Spleen (tissue), 11 donors: ENCODE results near the gene LEP. TPM values are rescaled to one million over a fixed set of nuclear protein-coding genes. Genes with fewer than 3 reads are reported as not detected.

Source experiments
- DNase-seq: peaks from one replicate; pipeline ENCODE4 v3.0.0-alpha.2; 2020
- H3K27ac ChIP-seq, 8 donors: fragments of 200-600 bp; sonication (generic) in 7 of 8; 1 replicate in 4 of 8; 2 replicates in 4 of 8; pipeline versions ENCODE4 v1.5.0 to v1.8.0; 2016 to 2021; ENCODE audit warnings: inconsistent platforms in 4 of 8, mild to moderate bottlenecking in 4 of 8, moderate library complexity in 1 of 8
- H3K27me3 ChIP-seq, 7 donors: fragments of 200-600 bp; sonication (generic) in 6 of 7; replicated peaks in 1 of 7; 1 replicate in 4 of 7; 2 replicates in 3 of 7; pipeline versions ENCODE4 v1.5.0 to v1.8.0; 2016 to 2021; ENCODE audit warnings: inconsistent platforms in 3 of 7, mild to moderate bottlenecking in 1 of 7
- H3K36me3 ChIP-seq, 6 donors: fragments of 200-600 bp; sonication (generic) in 5 of 6; 1 replicate in 4 of 6; 2 replicates in 2 of 6; pipeline versions ENCODE4 v1.5.0 to v1.8.0; 2016 to 2021; ENCODE audit warnings: inconsistent platforms in 2 of 6
- H3K4me1 ChIP-seq, 6 donors: fragments of 200-600 bp; sonication (generic) in 5 of 6; 1 replicate in 3 of 6; 2 replicates in 3 of 6; pipeline versions ENCODE4 v1.5.0 to v1.8.0; 2016 to 2021; ENCODE audit warnings: inconsistent platforms in 3 of 6
- H3K4me3 ChIP-seq, 8 donors: fragments of 200-600 bp; sonication (generic) in 7 of 8; 1 replicate in 4 of 8; 2 replicates in 4 of 8; pipeline versions ENCODE4 v1.5.0 to v1.8.0; 2016 to 2021; ENCODE audit warnings: inconsistent platforms in 4 of 8, mild to moderate bottlenecking in 4 of 8, moderate library complexity in 2 of 8
- H3K9me3 ChIP-seq, 8 donors: fragments of 200-600 bp; sonication (generic) in 7 of 8; 1 replicate in 4 of 8; 2 replicates in 4 of 8; pipeline versions ENCODE4 v1.5.0 to v1.8.0; 2016 to 2021; ENCODE audit warnings: inconsistent platforms in 4 of 8
- CTCF ChIP-seq, 11 experiments: fragments of 200-600 bp in 7 of 11; fragments of 450-650 bp in 4 of 11; sonication (generic) in 4 of 11; IDR thresholded peaks in 8 of 11; conservative IDR thresholded peaks in 3 of 11; 1 replicate in 7 of 11; 2 replicates in 4 of 11; pipeline versions ENCODE4 v1.4.0 to v1.8.0; 2016 to 2021; ENCODE audit warnings: antibody characterized with exemption in 11 of 11, inconsistent platforms in 4 of 11, mild to moderate bottlenecking in 1 of 11
- POLR2A ChIP-seq, 3 donors: fragments of 450-650 bp; IDR thresholded peaks; one replicate each; pipeline ENCODE4 v1.5.1; 2017; ENCODE audit warnings: antibody characterized with exemption in 3 of 3, mild to moderate bottlenecking in 1 of 3
- POLR2AphosphoS5 ChIP-seq, 3 donors: sonication (generic); formaldehyde crosslinking; IDR thresholded peaks; one replicate each; pipeline ENCODE4 v1.5.1; 2017; ENCODE audit warnings: antibody characterized with exemption in 3 of 3
- WGBS, 5 donors: extraction: QIAGEN DNeasy Blood & Tissue Kit in 3 of 5; methylation state at CpG; one replicate each; pipeline versions ENCODE4 v1.1.5 to v1.1.7; 2013 to 2018; 5-methylcytosine and 5-hydroxymethylcytosine counted together
- intact Hi-C: fragments of 100-400 bp; cut with DNase I; formaldehyde crosslinking; loops from one replicate; pipeline ENCODE4 v1.15.0; 2023; ENCODE audit warnings: low total_unique reads
- polyA plus RNA-seq, 3 donors: library from polyadenylated mRNA; stranded (reverse); fragments of 200-250 nt; gene quantifications; one replicate each; pipeline ENCODE4 v1.2.1, GENCODE V29; 2013
- total RNA-seq, 7 donors: library from RNA; depleted of rRNA in 3 of 7; stranded (reverse); fragments of >200 nt in 3 of 7; fragmentation: NEBNext Ultra II Directional in 4 of 7; extraction: Animal tissue kit (Norgen Biotek cat#: 25700) in 4 of 7; gene quantifications; one replicate each; pipeline versions ENCODE4 v1.1.0 to v1.2.1, GENCODE V29; 2016 to 2021
- donor health status: healthy with polysubstance abuse.
- donor health status: DM: no; HTN: no; CAD: no; lungs with moderate emphysema.
- donor health status: DM: no; HTN: no; CAD: no.
- donor health status: Bipolar disorder and iron deficiency.
- donor health status: healthy.
- donor health status: DM: no; HTN: no; CAD: no.
- donor health status: DM: yes; HTN: yes; CAD: no.

Gene LEP
- total and polyA plus RNA-seq, 10 donors: 0.06 to 0.44 (median 0.13) TPM; not detected in 5

- H3K27ac ChIP-seq: no peak overlapping the region
- TF ChIP-seq POLR2AphosphoS5 (IDR thresholded peaks at IDR 0.05): peak in 1 of 3 donors; percentile 34
- no peak for TF ChIP-seq POLR2A (IDR thresholded peaks at IDR 0.05)
- H3K27me3 ChIP-seq: peaks cover 0 to 23% (median 8%) of the 10 kb centered on the region in 7 donors
- peaks cover 0 to 6% (median 2%) of the 10 kb centered on the region in 6 donors for H3K4me1 ChIP-seq
- DNase-seq: no peak
- no peaks in the 10 kb centered on the region for H3K36me3 ChIP-seq
- H3K9me3 ChIP-seq: no peaks in the 10 kb centered on the region
- intact Hi-C loops: no loop called here
- 11 to 59% (median 45%) methylated on average over 2 to 5 of the region's 5 CpGs for WGBS, 5 donors
- H3K4me3 ChIP-seq: no peak overlapping the region
Observed at GRCh38 chr7:128265906-128266300, 24.8 kb downstream of the LEP start.

- H3K4me3 ChIP-seq: no peak overlapping the region
- H3K27ac ChIP-seq: no peak overlapping the region
Observed at GRCh38 chr7:128266529-128266882, 25.4 kb downstream of the LEP start.

GRCh38 chr7:128266883-128267594 is 26.0 kb downstream of the LEP start:
- Histone ChIP-seq H3K4me1 (peaks cover 0 to 17% (median 9%) of the 10 kb centered on the region in 6 donors), H3K27ac (no peak overlapping the region), H3K36me3 (no peaks in the 10 kb centered on the region), H3K9me3 (no peaks in the 10 kb centered on the region), H3K4me3 (no peak overlapping the region), H3K27me3 (peaks cover 0 to 35% (median 19%) of the 10 kb centered on the region in 7 donors)
- no peak for TF ChIP-seq POLR2AphosphoS5 (IDR thresholded peaks at IDR 0.05)
- no peak for TF ChIP-seq POLR2A (IDR thresholded peaks at IDR 0.05)
- no peak for TF ChIP-seq CTCF (IDR thresholded peaks at IDR 0.05 in 8 of 11, conservative IDR thresholded peaks at IDR 0.05 in 3 of 11)
- intact Hi-C loops: no loop called here
- WGBS, 5 donors: 65 to 76% (median 70%) methylated on average over 16 of the region's 16 CpGs
- DNase-seq: no peak

More at GRCh38 chr7:128266529-128266882, 25.4 kb downstream of the LEP start:
- intact Hi-C loops: no loop called here
- peaks cover 0 to 29% (median 14%) of the 10 kb centered on the region in 7 donors for H3K27me3 ChIP-seq
- H3K4me1 ChIP-seq: peaks cover 0 to 12% (median 5%) of the 10 kb centered on the region in 6 donors
- no peaks in the 10 kb centered on the region for H3K36me3 ChIP-seq
- TF ChIP-seq POLR2A (IDR thresholded peaks at IDR 0.05): no peak
- DNase-seq: no peak
- no peaks in the 10 kb centered on the region for H3K9me3 ChIP-seq
- WGBS, 5 donors: 78 to 88% (median 84%) methylated on average over 1 of the region's 1 CpG

GRCh38 chr7:128267595-128267924 is 26.5 kb downstream of the LEP start:
- no peak overlapping the region for H3K4me3 ChIP-seq

More at GRCh38 chr7:128267595-128267924, 26.5 kb downstream of the LEP start:
- Histone ChIP-seq H3K9me3 (no peaks in the 10 kb centered on the region), H3K4me1 (peaks cover 0 to 20% (median 11%) of the 10 kb centered on the region in 6 donors), H3K27ac (no peak overlapping the region), H3K36me3 (no peaks in the 10 kb centered on the region), H3K27me3 (peaks cover 0 to 40% (median 22%) of the 10 kb centered on the region in 7 donors)
- TF ChIP-seq CTCF (IDR thresholded peaks at IDR 0.05 in 8 of 11, conservative IDR thresholded peaks at IDR 0.05 in 3 of 11) (no peak), POLR2A (IDR thresholded peaks at IDR 0.05) (no peak), POLR2AphosphoS5 (IDR thresholded peaks at IDR 0.05) (no peak)
- DNase-seq: no peak
- intact Hi-C loops: no loop called here
- WGBS, 5 donors: 70 to 87% (median 80%) methylated on average over 4 of the region's 4 CpGs
